NCI-H1048 (cell line): Measurements from ENCODE around the gene NTRK3.
"Not testable (repeated sequence)": the region's sequence is repeated elsewhere in the genome, so short reads cannot be mapped to it uniquely, and the experiment has no call there.

ENCODE experiments used
- DNase-seq: peaks from one replicate; lab custom pipeline; 2025; lab: John Stamatoyannopoulos, UW

Gene NTRK3

GRCh38 chr15:87877114-87877810 lies 379.3 kb downstream of the NTRK3 start:
- DNase-seq: no peak

GRCh38 chr15:87874896-87875711 lies 381.4 kb downstream of the NTRK3 start:
- no peak for DNase-seq

GRCh38 chr15:87873516-87873915 lies 383.0 kb downstream of the NTRK3 start:
- DNase-seq: no peak

- DNase-seq: no peak
Measured at GRCh38 chr15:87871731-87872320, 384.7 kb downstream of the NTRK3 start.

DNA sequence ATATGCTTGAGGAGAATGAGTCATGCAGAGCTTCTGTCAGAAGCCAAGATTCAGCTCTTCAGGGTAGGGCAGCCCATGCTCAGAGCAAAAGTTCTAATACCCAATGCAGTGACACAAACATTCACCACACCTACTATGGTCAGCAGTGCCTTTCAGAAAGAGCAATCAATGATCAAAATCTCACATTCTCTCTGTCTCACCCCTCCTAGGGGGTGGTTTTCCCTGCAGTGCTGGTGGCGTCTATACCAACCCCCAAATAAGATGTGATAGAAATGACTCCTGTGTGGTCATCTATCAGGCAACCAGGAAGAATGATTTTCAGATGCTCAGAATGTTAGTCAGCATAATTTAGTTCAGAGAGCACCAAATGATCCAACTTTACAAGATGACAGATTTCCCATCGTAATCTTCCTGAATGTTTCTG lies 385.3 kb downstream of the NTRK3 start:
- no peak for DNase-seq

DNA sequence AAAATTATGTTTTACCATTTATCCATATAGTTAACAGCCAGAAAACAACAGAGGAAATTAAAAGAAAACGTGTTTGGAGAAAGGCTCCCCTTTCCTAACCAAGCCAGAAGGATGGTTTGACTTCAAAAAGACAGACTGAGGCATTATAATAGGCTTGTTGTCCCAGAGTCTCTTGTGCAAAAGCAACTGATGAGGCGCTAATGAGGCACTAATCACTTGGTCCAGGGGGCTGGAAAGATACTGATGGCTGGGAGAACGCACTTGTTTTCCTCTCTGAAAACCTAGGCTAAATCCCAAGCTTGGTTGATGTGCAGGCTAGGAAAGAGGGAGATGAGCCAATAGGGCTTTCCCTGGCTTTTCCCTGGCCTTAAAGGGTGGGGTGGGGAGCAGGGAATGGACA lies 389.6 kb downstream of the NTRK3 start:
- DNase-seq: no peak

GRCh38 chr15:87863152-87863551 lies 393.4 kb downstream of the NTRK3 start:
- DNase-seq: no peak

DNA sequence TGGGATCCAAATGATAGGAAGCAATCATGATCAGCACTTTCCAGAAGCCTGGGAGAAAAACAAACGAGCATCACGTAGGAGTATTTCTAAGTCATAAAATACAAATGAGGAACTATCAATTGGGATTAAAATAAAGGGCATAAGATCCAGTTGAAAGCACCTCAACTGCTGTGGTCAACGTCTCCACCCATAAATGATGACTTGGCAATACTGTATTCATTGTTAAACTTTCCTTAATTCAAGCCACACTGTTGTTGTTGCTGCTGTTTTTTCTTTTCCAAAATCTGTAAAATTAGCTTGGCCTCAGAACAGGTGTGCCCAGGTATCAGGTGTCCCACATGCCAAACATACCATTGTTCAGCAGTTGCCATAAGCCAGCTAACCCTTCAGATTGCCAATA lies 395.8 kb downstream of the NTRK3 start:
- DNase-seq: no peak

- DNase-seq: no peak
Measured at GRCh38 chr15:87858651-87859050, 397.9 kb downstream of the NTRK3 start.

- DNase-seq: no peak
Measured at GRCh38 chr15:87851497-87851896, 405.0 kb downstream of the NTRK3 start.

DNA sequence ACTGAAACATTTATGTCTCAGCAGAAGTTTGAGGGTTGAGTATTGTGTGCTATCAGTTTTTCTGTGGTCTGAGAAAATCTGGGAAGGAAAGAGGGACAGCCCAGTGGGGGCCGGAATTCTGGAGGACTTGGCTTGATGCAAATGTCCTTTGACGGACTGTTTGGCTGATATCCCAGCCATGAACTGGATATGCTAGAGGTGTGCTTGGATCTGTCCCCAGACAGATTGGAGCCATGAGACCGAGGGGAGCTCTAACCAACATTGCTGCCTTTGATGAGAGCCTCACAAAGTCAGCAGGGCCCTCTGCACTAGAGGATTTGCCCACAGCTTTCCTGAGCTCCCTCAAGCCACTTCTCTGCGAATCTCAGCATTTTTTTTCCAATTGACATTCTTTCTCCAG lies 405.6 kb downstream of the NTRK3 start:
- DNase-seq: no peak

GRCh38 chr15:87849181-87849580 lies 407.4 kb downstream of the NTRK3 start:
- DNase-seq: no peak

- no peak for DNase-seq
Measured at GRCh38 chr15:87848012-87848411, 408.5 kb downstream of the NTRK3 start.

- DNase-seq: no peak
Measured at GRCh38 chr15:87846746-87847145, 409.8 kb downstream of the NTRK3 start.

DNA sequence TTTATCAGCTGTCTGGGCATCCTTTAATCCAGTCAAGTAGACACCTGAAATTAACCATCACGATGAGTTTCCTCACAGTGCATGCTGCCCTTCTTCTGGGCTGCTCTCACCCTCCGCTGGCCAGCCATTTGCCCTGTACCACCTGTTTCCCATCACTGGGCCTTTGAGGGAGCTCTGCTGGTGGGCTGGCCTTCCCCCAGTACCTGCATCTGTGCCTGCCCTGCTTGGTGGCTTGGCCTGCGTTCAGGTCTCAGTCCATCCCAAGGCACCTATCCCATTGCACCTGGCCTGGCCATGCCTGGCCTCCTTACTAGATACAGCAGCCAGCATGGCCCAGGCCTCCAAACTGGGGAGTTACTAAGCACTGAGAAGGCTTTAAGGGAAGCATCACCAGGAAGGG lies 413.2 kb downstream of the NTRK3 start:
- no peak for DNase-seq

- no peak for DNase-seq
Measured at GRCh38 chr15:87841426-87841998, 415.0 kb downstream of the NTRK3 start.

GRCh38 chr15:87835830-87836229 lies 420.7 kb downstream of the NTRK3 start:
- DNase-seq: not testable (repeated sequence)

DNA sequence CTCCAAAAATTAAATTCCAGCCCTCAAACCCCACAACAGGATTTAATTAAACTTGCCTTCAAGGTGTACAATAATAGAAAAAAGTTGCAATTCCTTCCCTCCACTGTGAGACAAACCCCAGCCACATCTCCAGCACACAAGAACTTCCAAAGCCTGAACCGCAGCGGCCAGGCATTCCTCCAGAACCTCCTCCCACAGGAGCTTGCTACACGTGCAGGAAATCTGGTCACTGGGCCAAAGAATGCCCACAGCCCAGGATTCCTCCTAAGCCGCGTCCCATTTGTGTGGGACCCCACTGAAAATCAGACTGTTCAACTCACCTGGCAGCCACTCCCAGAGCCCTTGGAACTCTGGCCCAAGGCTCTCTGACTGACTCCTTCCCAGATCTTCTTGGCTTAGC lies 423.2 kb downstream of the NTRK3 start:
- not testable (repeated sequence) for DNase-seq

GRCh38 chr15:87829332-87830050 lies 427.0 kb downstream of the NTRK3 start:
- DNase-seq: no peak

- no peak for DNase-seq
Measured at GRCh38 chr15:87828608-87829007, 427.9 kb downstream of the NTRK3 start.

DNA sequence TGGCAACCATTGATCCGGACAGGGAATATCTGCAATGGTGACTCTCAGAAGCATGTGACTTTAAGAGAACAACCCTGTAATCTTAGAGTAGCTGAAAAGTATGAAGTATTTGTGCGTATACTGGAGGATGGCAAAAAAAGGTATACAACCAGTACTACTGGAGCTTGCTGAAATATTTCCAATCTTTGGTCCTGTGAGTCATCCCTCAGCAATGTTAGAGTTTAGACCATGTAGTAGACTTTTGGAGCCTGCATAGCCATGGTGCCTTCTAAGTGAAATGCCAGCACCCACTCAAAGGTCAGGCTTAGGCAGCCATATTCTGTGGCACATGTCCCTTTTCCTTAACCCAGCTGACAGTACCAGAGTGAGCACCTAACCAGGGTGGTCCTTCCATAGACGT lies 429.4 kb downstream of the NTRK3 start:
- no peak for DNase-seq

DNA sequence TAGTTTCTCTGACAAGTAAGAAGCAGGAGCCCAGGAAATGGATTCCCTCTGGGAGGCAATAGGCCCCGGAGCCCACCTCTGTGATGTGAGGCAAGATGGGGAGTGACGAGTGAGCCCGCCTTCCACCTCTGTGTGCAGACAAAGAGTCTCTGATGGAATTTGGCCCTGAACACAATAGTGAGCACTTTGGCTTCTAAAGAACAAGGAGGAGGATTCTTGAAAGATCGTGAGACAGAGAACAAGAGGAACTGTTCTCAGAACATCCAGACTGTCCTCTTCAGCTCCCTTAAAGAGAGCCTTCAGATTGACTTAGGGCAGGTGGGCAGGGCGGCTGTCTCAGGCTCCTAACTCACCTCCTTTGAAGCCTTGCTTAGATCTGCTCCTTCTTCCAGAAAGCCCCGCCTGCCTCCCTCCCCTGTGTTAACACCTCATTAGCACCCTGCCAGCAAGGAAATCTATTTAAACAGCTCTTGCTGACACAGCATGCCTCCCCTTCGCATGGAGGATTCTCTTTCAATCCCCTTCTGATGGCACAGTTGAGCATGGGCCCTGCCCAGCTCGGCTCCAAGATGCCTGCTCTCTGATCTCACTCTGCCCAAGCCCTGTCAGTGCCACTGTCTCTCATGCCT lies 430.3 kb downstream of the NTRK3 start:
- no peak for DNase-seq
